GM21515 (cell line): Measurements from ENCODE around the gene SUMO3.

Experiments used
- ATAC-seq: cut with Tn5 transposase; IDR thresholded peaks from one replicate; pipeline ENCODE4 v1.9.1; 2021; ENCODE audit not compliant: unreplicated experiment

The SUMO3 gene

DNA sequence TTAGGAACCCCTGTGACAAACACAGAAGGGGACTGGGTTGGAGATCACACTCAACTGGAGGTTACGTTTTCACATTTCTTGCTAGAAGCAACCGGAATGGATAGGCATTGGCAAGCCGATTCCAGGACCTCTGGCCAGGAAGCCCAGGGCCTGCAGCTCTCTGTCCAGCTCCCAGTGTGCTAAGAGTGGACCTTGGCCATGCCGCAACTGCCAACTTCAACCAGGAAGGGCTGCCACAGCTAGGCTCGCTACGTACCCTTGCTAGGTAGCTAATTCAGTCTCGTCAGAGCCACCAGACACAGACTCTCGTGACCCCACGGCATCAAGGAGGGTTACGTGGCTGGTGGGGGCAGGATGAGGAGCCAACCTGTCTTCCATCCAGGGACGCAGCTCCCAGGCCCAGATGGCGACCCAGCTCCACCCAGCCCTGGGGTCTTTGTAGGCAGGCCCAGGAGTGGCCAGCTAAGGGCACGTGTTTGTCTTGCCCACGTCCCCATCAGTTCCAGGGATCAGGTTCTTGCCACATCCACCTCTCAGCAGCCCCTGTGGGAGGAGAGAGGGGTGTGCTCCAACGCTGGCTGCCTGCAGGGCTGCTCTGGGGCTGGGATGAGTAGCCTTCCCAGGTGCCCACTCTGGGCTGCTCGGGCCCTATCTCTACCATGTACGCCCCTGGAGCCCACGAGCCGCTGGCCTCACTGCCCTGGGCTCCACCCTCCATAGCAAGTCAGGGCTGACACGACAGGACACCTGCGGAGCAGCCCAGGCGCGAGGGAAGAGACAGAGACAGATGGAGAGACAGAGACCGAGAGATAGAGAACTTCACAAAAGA, 55.4 kb downstream of the SUMO3 start:
- ATAC-seq, result no peak

DNA sequence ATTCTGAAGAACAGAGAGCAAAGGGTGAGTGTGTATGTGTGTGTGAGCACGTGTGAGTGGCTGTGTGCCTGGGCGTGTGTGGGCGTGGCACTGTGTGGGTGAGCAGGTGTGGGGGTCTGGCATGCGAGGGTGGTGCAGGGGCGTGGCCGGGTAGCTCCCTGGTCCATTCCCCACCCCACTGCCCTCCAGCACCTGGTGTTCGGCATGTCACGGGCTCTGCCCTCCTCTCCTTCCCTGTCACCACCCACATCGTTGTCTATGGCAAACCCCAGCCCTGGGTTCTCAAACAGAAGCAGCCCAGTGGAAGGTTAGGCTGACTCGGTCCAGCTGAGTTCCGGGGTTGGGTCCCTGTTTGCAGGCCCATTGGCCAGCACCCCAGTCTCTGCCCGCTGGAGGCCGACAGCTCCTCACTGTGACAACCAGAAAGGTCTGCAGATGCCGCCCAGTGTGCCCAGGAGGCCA, 56.1 kb downstream of the SUMO3 start:
- no peak for ATAC-seq

DNA sequence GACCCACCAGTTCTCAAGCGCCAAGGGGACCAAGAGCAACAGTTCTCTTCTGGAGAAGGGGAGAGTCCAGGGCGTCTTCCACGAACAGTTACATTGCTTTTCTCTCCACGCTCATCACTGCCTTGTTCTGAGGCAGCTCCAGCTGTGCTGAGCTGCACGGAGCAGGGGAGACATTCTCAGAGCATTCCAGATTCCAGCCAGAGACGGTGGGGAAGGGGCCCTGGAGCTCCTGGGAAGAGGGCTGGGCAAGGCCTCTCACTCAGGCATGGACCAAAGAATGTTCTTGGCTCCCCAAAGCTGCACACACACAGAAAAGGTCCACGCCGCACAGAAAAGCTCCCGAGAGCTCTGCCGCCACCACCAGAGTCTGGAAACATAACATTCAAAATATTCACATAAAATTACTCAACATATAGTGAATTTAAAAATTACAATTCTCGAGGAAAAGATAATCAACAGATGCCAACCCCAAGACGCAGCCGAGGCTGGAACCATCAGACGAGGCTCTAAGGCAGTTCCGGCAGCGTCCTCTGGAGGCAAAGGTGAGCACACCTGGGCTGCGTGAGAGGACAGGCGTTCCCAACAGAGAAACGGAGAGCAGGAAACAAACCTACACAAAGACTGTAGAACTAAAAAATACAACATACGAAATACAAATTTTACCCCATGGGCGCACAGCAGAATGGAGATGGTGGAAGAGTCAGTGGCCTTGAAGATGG, 56.7 kb downstream of the SUMO3 start:
- ATAC-seq, result no peak

DNA sequence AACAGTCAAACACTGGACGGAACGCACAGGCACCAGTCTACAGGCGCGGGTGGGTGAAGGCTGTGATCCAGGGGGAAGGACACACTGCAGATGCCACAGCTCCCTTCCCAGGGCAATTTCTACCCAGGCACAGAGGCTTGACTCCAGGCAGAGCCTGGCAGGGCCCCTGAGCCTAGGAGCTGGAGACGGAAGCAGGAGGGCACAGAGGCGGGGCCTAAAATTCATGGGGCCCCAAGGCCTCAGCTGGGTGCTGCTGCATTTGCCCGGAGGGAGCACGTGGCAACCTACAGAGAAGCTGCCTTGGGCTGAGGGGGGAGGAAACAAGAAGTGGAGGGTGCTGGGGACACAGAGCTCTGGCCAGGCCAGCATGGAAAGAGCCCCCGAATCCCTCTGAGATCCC, 57.5 kb downstream of the SUMO3 start:
- ATAC-seq, result no peak

DNA sequence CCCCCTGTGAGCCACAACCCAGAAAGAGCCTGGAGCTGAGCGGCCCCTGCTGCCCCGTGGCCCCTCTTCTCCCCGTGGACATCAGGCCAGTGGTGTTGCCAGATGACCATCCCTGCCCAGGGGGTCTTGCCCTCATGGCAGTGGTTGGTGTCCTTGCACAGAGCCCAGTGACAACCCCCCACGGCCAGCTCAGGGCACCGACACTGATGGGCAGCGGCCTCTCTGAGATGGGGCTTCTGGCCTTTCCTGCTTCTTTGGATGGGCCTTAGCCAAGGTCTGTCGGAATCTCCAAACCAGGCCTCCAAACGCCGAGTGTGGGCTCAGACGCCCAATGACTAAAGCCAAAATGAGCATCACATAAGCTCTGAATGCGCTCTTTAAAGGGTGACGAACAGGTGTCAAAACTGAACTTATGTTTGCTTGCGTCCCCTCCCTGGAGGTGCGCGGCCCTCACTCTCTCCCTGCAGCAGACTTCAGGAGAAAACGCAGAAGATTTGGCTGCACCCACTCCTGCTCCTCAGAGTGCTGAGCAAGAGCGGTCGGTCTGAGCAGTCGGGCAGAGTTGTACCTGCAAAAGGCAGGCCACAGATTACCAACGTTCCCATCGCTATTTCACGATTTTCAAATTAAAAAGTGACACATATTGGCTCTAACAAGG, 58.1 kb downstream of the SUMO3 start:
- ATAC-seq, result no peak

DNA sequence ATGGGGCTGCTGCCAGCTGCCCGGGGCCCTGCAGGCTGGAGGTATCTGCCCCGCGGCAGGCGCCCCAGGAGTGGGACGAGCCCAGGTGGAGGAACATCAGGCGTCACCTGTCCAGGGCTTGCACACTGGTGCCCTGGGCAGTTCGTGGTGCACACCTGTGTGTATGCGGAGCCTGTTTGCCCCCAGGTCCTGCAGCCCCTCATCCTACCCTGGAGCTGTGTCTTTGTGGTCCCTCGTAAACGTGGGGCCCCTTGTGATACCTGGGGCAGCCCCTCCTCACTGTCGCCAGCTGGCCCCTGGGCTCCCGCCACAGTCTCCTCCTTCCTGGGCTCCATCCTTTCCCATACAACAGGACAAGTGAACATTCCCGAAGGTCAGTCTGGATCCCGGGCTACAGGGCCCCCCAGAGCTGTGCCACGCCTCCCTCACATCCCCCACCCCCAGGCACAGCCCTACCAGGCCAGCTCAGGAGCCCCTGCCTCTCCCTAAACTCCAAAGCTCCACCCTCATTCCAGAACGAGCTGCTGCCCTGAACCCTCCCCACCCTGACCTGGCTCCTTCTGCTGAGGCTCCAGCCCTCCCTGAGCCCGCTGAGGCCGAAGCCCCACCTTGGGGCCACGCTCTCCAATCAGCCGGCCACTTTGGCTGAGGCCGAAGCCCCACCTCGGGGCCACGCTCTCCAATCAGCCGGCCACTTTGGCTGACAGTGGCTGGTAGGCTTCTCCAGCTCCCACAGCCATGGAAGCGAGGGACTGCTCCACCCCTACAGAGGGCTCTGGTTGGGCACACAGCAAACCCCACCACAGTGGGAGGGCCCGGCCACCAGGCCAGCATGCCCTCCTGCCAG, 58.9 kb downstream of the SUMO3 start:
- no peak for ATAC-seq

DNA sequence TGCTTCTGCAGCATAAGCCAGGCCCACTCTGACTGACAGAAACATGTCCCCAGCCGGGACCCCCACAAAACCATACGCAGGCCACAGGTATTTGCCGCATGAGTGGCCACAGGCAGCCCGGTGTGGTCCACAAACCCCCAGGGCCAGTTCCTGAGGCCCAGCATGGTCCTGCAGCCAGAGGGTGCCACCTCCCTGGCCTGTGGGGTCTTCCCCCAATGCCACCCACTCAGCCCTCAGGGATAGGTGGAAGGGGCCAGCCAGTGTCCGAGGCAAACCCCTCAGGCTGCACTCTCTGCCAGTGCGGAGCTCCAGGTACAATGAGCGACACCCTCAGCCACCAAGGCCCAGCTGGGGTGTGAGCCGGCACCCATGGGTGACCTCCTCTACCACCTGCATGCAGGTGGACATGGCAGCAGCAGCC, 59.7 kb downstream of the SUMO3 start:
- no peak for ATAC-seq

DNA sequence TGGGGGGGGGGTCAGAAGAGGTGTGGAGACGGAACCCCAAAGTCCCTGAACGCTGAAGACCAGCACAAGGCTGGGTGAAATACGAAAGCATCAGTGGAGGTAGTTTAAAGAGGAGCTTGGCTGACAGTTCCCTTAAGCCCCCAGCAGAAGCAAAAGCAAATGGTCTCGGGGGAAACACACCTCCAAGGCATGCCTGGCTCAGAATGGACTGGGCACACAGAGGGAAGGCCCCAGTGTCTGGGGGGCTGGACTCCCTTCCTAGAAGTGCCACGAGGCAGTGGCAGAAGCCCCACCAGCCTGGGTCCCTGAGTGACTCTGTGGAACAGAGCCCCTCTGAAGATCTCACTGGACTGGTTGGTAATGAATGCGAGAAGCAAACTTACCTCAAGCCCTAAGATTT, 60.1 kb downstream of the SUMO3 start:
- ATAC-seq, result no peak

DNA sequence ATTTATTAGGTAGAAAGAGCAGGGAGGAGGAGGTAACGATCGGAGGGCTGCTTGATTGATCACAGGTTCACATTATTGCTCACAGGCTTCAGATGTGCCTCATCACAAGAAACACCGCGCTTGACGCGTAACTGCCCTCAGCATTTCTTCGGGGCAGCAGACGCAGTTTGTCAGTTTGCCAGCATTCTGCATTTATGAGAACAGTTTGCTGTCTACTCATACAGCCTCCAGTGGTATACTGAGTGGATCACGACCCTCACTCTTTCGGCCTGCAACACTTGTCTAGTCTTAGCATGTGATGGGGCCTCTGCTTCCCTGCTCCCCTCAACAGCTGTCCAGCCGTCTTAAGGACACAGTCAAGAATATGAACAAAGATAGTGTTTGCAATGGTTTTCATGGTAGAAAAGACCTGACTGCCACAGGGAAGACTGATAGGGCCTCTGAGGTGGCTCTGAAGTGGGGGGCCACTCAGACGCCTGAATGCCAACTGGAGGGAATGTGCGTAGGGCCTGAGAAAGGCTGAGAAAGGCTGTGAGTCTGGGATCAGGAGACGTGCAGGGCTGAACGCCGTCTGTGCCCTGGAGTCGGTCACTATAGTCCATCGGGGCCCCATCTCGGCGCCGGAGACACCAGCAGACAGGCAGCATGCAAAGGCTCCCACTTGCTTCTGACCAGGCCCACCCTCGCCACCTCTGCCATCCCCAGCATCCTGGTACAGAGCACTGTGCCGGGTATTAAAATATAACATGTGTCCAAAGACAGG, 61.3 kb downstream of the SUMO3 start:
- ATAC-seq, result no peak
